ENCODE data around the gene SUPT3H. TPM values are rescaled to one million over a fixed set of nuclear protein-coding genes. Genes with fewer than 3 reads are reported as not detected.

Gene SUPT3H
- total RNA-seq, 1 donor from 2014 or later, result 2.6 TPM

- no peak for TF ChIP-seq CTCF (IDR thresholded peaks at IDR 0.05; ENCODE audit: borderline replicate concordance)
- intact Hi-C loops (cut with micrococcal nuclease), result no loop called here
These were observed 293.5 kb downstream of the SUPT3H start for GRCh38 chr6:45084257-45084656.

DNA sequence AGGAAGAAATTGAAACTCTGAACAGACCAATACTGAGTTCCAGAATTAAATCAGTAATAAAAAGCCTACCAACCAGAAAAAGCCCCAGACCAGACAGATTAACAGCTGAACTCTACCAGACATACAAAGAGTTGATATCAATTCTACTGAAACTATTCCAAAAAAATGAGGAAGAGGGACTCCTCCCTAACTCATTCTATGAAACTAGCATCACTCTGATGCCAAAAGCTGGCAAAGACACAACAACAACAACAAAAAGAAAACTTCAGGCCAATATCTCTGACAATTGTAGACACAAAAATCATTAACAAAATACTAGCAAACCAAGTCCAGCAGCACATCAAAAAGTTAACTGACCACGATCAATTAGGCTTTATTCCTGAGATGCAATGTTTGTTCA, 295.6 kb downstream of the SUPT3H start:
- H3K27ac ChIP-seq (replicated peaks), result no peak overlapping the region
- no peak for TF ChIP-seq CTCF (IDR thresholded peaks at IDR 0.05; ENCODE audit: borderline replicate concordance)
- no peak for DNase-seq
- intact Hi-C loops (cut with micrococcal nuclease), result no loop called here
- no peaks in the 10 kb centered on the region for H3K36me3 ChIP-seq
- peaks cover 28% of the 10 kb centered on the region for H3K9me3 ChIP-seq (replicated peaks)
- no peak overlapping the region for H3K4me3 ChIP-seq
- H3K27me3 ChIP-seq (ENCODE audit: low read depth), result no peaks in the 10 kb centered on the region
- H3K4me1 ChIP-seq, result no peaks in the 10 kb centered on the region

More at GRCh38 chr6:45084257-45084656, 293.5 kb downstream of the SUPT3H start:
- no peak for DNase-seq
- Histone ChIP-seq H3K27ac (replicated peaks) (no peak overlapping the region), H3K27me3 (ENCODE audit: low read depth) (no peaks in the 10 kb centered on the region), H3K36me3 (no peaks in the 10 kb centered on the region), H3K9me3 (replicated peaks) (peaks cover 11% of the 10 kb centered on the region), H3K4me1 (no peaks in the 10 kb centered on the region), H3K4me3 (no peak overlapping the region)

- TF ChIP-seq CTCF (IDR thresholded peaks at IDR 0.05; ENCODE audit: borderline replicate concordance), result no peak
- no peaks in the 10 kb centered on the region for H3K36me3 ChIP-seq
- no peak overlapping the region for H3K27ac ChIP-seq (replicated peaks)
- H3K4me3 ChIP-seq, result no peak overlapping the region
- intact Hi-C loops (cut with micrococcal nuclease), result no loop called here
- H3K27me3 ChIP-seq (ENCODE audit: low read depth), result no peaks in the 10 kb centered on the region
- peaks cover 28% of the 10 kb centered on the region for H3K9me3 ChIP-seq (replicated peaks)
- DNase-seq, result no peak
- H3K4me1 ChIP-seq, result no peaks in the 10 kb centered on the region
These were observed 296.1 kb downstream of the SUPT3H start for GRCh38 chr6:45081634-45082033.

DNA sequence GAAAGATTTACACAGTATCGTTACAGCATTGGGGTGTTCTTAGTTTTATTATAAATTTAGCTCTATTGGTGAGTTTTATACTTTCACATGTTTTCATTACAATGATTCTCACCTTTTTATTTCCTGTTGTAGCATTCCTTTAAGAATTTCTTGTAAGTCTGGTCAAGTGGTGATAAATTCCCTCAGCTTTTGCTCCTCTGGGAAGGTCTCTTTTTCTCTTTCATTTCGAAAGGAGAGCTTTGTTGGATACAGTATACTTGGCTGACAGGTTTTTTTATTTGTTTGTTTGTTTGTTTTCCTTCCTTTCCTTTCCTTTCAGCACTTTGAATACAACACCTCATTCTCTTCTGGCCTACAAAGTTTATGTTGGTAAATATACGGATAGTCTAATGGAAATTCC, 299.3 kb downstream of the SUPT3H start:
- no peak for TF ChIP-seq CTCF (IDR thresholded peaks at IDR 0.05; ENCODE audit: borderline replicate concordance)
- no peaks in the 10 kb centered on the region for H3K4me1 ChIP-seq
- no peak overlapping the region for H3K4me3 ChIP-seq
- no peaks in the 10 kb centered on the region for H3K36me3 ChIP-seq
- H3K9me3 ChIP-seq (replicated peaks), result peaks cover 20% of the 10 kb centered on the region
- intact Hi-C loops (cut with micrococcal nuclease), result no loop called here
- no peak for DNase-seq
- no peaks in the 10 kb centered on the region for H3K27me3 ChIP-seq (ENCODE audit: low read depth)
- H3K27ac ChIP-seq (replicated peaks), result no peak overlapping the region

DNA sequence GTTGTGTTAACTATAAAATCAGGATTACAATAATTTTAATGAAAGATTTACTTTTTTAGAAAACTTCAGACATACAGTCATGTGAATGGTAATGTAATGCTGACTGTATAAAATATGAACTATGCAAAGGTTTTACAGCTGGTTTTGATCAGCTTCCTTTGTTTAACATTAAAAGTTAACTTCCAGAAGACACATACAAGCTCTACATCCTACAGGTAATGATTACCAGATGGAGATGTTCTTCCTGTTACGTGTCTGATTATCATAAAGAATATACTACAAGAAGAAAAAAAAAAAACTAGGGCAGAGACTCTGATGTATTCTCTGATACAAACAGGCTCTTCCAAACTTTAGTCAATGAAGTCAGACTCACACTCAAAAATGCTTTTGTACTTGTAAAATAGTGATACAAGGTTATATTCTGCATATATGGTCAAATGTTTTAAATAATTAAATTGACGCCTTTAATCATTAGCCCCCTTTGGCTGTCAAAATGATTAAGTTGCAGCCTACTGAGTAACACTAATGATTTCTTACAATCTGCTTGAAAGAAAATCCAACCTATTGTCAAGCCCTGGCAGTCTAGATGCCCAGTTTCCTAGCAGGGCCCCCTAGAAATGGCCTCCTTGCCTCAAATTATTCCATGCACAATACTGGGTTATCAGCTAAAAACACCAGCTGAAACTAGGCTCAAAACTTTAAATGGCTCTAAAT, 301.4 kb downstream of the SUPT3H start:
- Histone ChIP-seq H3K36me3 (no peaks in the 10 kb centered on the region), H3K4me3 (no peak overlapping the region), H3K9me3 (replicated peaks) (peaks cover 20% of the 10 kb centered on the region), H3K4me1 (no peaks in the 10 kb centered on the region), H3K27me3 (ENCODE audit: low read depth) (no peaks in the 10 kb centered on the region), H3K27ac (replicated peaks) (no peak overlapping the region)
- no peak for DNase-seq
- intact Hi-C loops (cut with micrococcal nuclease), result no loop called here
- no peak for TF ChIP-seq CTCF (IDR thresholded peaks at IDR 0.05; ENCODE audit: borderline replicate concordance)
